ENCODE measurements around the gene PIGBOS1.
"Not testable (repeated sequence)": the region's sequence is repeated elsewhere in the genome, so short reads cannot be mapped to it uniquely, and the experiment has no call there.

The PIGBOS1 gene

DNA sequence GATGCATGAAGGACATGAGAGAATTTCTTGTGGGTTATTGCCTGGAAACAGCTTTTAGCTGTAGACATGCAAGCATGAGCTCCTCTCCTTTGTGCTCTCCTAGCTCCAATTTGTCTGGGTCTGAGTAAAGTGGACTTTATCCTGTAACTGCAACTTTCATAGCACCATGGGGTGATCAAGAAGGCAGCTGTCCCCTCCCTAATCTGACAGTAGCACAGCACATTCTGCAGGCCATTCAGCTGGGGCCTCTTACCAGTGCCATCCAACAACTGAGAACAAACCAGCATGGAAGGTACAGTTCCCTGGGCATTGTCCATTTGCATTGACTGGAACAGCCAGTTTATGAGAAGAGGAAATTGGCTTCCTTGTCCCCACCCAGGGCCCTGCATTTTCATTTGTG lies 21.6 kb downstream of the PIGBOS1 start:
- no peak overlapping the region for H3K27ac ChIP-seq
- TF ChIP-seq, protein P1, sequence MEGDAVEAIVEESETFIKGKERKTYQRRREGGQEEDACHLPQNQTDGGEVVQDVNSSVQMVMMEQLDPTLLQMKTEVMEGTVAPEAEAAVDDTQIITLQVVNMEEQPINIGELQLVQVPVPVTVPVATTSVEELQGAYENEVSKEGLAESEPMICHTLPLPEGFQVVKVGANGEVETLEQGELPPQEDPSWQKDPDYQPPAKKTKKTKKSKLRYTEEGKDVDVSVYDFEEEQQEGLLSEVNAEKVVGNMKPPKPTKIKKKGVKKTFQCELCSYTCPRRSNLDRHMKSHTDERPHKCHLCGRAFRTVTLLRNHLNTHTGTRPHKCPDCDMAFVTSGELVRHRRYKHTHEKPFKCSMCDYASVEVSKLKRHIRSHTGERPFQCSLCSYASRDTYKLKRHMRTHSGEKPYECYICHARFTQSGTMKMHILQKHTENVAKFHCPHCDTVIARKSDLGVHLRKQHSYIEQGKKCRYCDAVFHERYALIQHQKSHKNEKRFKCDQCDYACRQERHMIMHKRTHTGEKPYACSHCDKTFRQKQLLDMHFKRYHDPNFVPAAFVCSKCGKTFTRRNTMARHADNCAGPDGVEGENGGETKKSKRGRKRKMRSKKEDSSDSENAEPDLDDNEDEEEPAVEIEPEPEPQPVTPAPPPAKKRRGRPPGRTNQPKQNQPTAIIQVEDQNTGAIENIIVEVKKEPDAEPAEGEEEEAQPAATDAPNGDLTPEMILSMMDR (conservative IDR thresholded peaks at IDR 0.05): no peak

DNA sequence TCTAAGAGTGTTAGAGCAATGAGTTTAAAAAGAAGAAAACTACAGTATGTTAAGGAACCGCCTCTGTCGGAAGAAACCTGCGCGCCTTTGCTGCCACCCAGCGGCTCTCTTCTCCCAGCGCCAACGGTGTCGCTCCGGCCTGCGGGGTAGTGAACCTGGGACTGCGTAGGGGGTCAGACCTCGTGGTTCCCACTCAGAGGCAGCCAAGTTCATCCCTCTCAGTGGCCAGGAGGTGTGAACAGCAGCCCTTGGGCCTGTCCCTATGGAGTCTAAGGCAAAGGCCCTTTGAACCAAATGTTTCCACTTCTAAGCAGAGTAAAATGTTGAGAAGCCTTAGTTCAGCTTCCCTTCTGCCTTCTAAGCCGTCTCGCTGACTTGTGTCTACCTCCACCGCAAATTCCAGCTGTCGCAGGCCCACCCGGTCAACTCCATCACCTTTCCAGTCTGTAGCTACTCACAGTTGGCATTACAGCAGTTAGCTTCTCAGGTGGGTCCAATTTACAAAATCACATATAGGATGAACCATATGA lies 28.3 kb downstream of the PIGBOS1 start:
- H3K27ac ChIP-seq: peak overlapping the region; percentile 68
- TF ChIP-seq, protein P1 (conservative IDR thresholded peaks at IDR 0.05): peak; percentile 92

- TF ChIP-seq, protein P1 (conservative IDR thresholded peaks at IDR 0.05): no peak
- H3K27ac ChIP-seq: peak within 1 kb of the TSS; percentile 68
These were observed 29.0 kb downstream of the PIGBOS1 start, which contains the start of gene RAB27A for GRCh38 chr15:55289746-55290527. TSS of gene RAB27A (minus strand) at chr15:55289813. CDS start at chr15:55234934, 54,879 bp downstream.

- TF ChIP-seq, protein P1 (conservative IDR thresholded peaks at IDR 0.05): no peak
- H3K27ac ChIP-seq: peak overlapping the region; percentile 68
These were observed 29.7 kb downstream of the PIGBOS1 start for GRCh38 chr15:55289011-55289745.

- H3K27ac ChIP-seq: no peak overlapping the region
- TF ChIP-seq, protein P1 (conservative IDR thresholded peaks at IDR 0.05): no peak
These were observed 30.8 kb downstream of the PIGBOS1 start for GRCh38 chr15:55288006-55288717.

DNA sequence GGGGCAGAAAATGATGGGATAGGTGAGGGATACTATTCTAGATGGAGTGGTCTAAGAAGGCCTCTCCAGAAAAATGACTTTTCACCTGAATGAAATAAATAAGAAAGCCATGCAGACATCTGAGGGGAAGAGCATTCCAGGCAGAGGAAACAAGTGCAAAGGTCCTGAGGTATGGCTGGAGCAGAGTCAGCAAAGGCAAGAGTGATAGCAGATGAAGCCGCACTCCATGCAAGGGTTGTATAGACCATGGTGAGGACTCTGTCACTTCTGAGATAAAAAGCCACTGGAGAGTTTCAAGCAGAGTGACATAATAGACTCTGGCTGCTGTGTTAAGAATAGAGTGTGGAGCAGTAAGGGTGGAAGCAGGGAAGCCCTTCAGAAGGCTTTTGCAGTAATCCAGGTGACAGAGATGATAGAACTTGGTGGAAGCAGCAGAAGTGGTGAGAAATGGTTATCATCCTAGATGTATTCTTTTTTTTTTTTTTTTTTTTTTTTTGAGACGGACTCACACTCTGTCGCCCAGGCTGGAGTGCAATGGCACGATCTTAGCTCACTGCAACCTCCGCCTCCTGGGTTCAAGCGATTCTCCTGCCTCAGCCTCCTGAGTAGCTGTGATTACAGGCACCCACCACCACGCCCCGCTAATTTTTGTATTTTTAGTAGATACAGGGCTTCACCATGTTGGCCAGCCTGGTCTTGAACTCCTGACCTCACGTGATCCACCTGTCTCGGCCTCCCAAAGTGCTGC lies 32.3 kb downstream of the PIGBOS1 start:
- not testable (repeated sequence) for H3K27ac ChIP-seq

GRCh38 chr15:55284426-55284825 lies 34.5 kb downstream of the PIGBOS1 start:
- no peak overlapping the region; the same call in 1 of the 2 replicates for H3K27ac ChIP-seq
- TF ChIP-seq, protein P1 (conservative IDR thresholded peaks at IDR 0.05): no peak

Measured in VCaP (cell line).